Smooth muscle cell (in vitro differentiated cells): ENCODE data around the gene PCNX4. TPM values are rescaled to one million over a fixed set of nuclear protein-coding genes. Genes with fewer than 3 reads are reported as not detected.
"Not testable (repeated sequence)": the region's sequence is repeated elsewhere in the genome, so short reads cannot be mapped to it uniquely, and the experiment has no call there.

Source experiments
- DNase-seq: peaks from one replicate; lab custom pipeline; 2025; ENCODE audit not compliant: unreplicated experiment; lab: John Stamatoyannopoulos, UW
- H2AFZ ChIP-seq: fragments of 200-600 bp; sonication (generic); 2 replicates; pipeline ENCODE4 v1.6.0; 2016; ENCODE audit warnings: antibody characterized with exemption, low read depth, mild to moderate bottlenecking
- H3F3A ChIP-seq: fragments of 200-600 bp; sonication (generic); 2 replicates; pipeline ENCODE4 v1.6.0; 2017; ENCODE audit warnings: antibody characterized with exemption, low read depth
- H3K27ac ChIP-seq: fragments of 200-600 bp; sonication (generic); 2 replicates; pipeline ENCODE4 v1.5.1; 2016; ENCODE audit warnings: low read depth, mild to moderate bottlenecking
- H3K27me3 ChIP-seq: fragments of 200-600 bp; sonication (generic); 2 replicates; pipeline ENCODE4 v1.6.1; 2016; ENCODE audit warnings: low read depth, mild to moderate bottlenecking
- H3K36me3 ChIP-seq: fragments of 200-600 bp; sonication (generic); 2 replicates; pipeline ENCODE4 v1.5.1; 2016; ENCODE audit warnings: low read depth
- H3K4me1 ChIP-seq: fragments of 200-600 bp; sonication (generic); 2 replicates; pipeline ENCODE4 v1.5.1; 2016; ENCODE audit warnings: low read depth
- H3K4me2 ChIP-seq: fragments of 200-600 bp; sonication (generic); 2 replicates; pipeline ENCODE4 v1.6.0; 2016; ENCODE audit warnings: mild to moderate bottlenecking
- H3K4me3 ChIP-seq: fragments of 200-600 bp; sonication (generic); 2 replicates; pipeline ENCODE4 v1.5.1; 2016; ENCODE audit warnings: mild to moderate bottlenecking
- H3K79me2 ChIP-seq: fragments of 200-600 bp; sonication (generic); 2 replicates; pipeline ENCODE4 v1.6.0; 2016; ENCODE audit warnings: low read depth, mild to moderate bottlenecking
- H3K9ac ChIP-seq: fragments of 200-600 bp; sonication (generic); 2 replicates; pipeline ENCODE4 v1.6.0; 2016; ENCODE audit warnings: low read depth
- H3K9me3 ChIP-seq: fragments of 200-600 bp; sonication (generic); replicated peaks from 2 replicates; pipeline ENCODE4 v1.5.1; 2016; ENCODE audit warnings: low read depth
- H4K20me1 ChIP-seq: fragments of 200-600 bp; sonication (generic); 2 replicates; pipeline ENCODE4 v1.6.0; 2016; ENCODE audit warnings: low read depth
- WGBS: methylation state at CpG from one replicate; pipeline ENCODE4 v1.1.7; 2016; ENCODE audit warnings: low lambda C conversion rate; 5-methylcytosine and 5-hydroxymethylcytosine counted together
- polyA plus RNA-seq: library from polyadenylated mRNA; unstranded; fragments of >200 nt; fragmentation: Nextera tagmentation; extraction: Ambion mirVana; gene quantifications from 2 replicates; pipeline ENCODE4 v1.2.1, GENCODE V29; 2016
- total RNA-seq: library from RNA; depleted of rRNA; stranded (reverse); fragments of >200 nt; gene quantifications from 2 replicates; pipeline ENCODE4 v1.2.3, GENCODE V29; 2014
- TF ChIP-seq, protein P1 (sequence below): fragments of 200-600 bp; sonication (generic); IDR thresholded peaks from 2 replicates; pipeline ENCODE4 v1.5.1; 2017; ENCODE audit warnings: borderline replicate concordance, mild to moderate bottlenecking, antibody characterized with exemption; ENCODE audit not compliant: insufficient read depth, poor library complexity, severe bottlenecking

The PCNX4 gene
- total RNA-seq, result 67.9 and 93.9 TPM in 2 replicates
- polyA plus RNA-seq, result 24.1 and 28.2 TPM in 2 replicates

DNA sequence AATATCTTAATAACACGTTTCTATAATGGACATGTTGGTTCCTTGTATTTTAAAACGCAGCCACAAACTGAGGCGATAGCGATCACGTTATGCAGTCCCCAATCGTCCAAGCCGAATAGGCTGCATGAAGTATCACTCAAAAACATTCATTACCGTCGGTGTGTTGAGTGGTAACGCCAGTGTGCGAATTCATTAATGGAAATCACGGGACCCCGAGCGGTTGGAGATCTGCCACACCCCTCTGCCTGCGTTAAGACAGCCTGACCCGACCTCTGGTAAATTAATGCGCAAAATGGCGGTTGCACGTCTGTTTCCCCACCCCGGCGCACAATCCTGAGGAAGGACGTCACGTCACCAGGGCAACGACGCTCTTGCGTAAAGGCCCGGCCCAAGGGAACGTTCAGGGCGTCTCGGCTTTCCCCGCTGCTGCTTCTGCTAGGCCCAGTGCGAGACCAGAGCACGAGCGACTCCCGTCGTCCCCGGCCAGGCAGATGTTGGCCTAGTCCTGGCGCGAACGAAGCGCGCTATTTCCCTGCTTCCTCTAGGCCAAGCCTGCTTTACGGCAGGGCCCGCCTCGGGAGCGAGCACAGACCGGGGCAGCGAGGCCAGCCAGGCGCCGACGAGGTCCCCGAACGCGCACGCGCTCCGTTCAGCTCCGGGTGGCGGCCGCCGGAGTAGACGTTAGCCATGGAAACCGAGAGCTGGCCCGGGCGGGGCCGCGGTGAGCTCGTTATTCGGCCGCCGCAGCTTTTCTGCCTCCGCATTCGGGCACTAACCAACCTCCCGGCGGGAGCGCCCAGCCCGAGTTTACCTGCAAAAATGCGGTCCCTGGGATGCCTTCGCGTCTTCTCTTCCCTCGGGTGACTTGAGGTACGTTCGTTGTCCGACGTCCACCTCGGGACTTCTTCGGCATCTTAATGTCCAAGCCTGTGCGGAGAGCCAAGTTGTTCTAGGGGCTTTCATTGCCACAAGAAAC is at the start of gene PCNX4:
Gene PCNX4, plus strand, starts transcription at position 374 of the 976 bp plus-strand sequence. CDS start 15,716 bp downstream, outside the sequence.
- Histone ChIP-seq H3K9me3 (no peaks in the 10 kb centered on the region), H4K20me1 (peaks cover 29% of the 10 kb centered on the region), H3K4me3 (peak within 1 kb of the TSS; percentile 73), H3K36me3 (no peaks in the 10 kb centered on the region), H3K9ac (peak within 1 kb of the TSS; percentile 98), H3K27me3 (no peaks in the 10 kb centered on the region), H3K4me2 (peak within 1 kb of the TSS; percentile 92), H3K4me1 (peaks cover 22% of the 10 kb centered on the region), H3K79me2 (peaks cover 46% of the 10 kb centered on the region), H2AFZ (peak within 1 kb of the TSS; percentile 88), H3F3A (peaks cover 10% of the 10 kb centered on the region), H3K27ac (peak within 1 kb of the TSS; percentile 99)
- DNase-seq, result peak; percentile 81
- 2% methylated on average over 84 of the region's 88 CpGs for WGBS
- TF ChIP-seq, protein P1, sequence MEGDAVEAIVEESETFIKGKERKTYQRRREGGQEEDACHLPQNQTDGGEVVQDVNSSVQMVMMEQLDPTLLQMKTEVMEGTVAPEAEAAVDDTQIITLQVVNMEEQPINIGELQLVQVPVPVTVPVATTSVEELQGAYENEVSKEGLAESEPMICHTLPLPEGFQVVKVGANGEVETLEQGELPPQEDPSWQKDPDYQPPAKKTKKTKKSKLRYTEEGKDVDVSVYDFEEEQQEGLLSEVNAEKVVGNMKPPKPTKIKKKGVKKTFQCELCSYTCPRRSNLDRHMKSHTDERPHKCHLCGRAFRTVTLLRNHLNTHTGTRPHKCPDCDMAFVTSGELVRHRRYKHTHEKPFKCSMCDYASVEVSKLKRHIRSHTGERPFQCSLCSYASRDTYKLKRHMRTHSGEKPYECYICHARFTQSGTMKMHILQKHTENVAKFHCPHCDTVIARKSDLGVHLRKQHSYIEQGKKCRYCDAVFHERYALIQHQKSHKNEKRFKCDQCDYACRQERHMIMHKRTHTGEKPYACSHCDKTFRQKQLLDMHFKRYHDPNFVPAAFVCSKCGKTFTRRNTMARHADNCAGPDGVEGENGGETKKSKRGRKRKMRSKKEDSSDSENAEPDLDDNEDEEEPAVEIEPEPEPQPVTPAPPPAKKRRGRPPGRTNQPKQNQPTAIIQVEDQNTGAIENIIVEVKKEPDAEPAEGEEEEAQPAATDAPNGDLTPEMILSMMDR, result no peak

DNA sequence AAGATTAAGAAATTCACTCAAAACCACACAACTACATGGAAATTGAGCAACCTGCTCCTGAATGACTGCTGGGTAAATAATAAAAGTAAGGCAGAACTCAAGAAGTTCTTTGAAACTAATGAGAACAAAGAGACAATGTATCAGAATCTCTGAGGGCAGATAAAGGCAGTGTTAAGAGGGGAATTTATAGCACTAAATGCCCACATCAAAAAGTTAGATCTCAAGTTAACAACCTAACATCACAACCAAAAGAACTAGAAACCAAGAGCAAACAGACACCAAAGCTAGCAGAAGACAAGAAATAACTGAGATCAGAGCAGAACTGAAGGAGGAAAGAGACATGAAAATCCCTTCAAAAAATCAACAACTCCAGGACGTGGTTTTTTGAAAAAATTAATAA is 43.7 kb upstream of the PCNX4 start:
- not testable (repeated sequence) for H3K79me2 ChIP-seq, H3K9me3 ChIP-seq, H3K27me3 ChIP-seq, H3K9ac ChIP-seq, H3K4me3 ChIP-seq, H3K36me3 ChIP-seq, DNase-seq, H4K20me1 ChIP-seq, H3F3A ChIP-seq, H3K4me2 ChIP-seq, H3K4me1 ChIP-seq, H2AFZ ChIP-seq, H3K27ac ChIP-seq
- 61% methylated on average over 1 of the region's 1 CpG for WGBS

DNA sequence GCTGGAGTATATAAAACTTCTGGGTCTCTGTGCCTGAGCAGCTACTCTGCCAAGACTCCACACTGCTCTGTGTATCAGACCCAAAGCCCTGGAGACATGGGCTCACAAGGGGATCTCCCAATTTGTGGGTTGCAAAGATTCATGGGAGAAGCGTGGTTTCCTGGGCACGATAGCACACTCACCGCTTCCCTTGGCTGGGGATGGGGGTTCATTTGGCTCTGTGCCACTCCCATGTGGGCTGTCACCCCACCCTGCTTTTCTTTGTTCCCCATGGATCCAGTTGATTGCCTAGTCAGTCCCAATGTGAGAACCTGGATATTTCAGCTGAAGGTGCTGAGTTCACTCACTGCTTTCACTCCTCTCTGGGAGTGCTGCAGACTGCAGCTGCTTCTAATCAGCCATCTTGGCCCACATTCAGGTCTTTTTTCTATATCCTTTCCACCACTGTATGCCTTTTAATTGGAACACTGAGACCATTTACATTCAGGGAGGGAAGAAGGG is 40.0 kb upstream of the PCNX4 start:
- Histone ChIP-seq H3K4me2 (no peak overlapping the region), H3K9me3 (no peaks in the 10 kb centered on the region), H2AFZ (no peak overlapping the region), H4K20me1 (no peaks in the 10 kb centered on the region), H3K4me1 (peaks cover 3% of the 10 kb centered on the region), H3K36me3 (no peaks in the 10 kb centered on the region), H3F3A (no peaks in the 10 kb centered on the region), H3K79me2 (no peaks in the 10 kb centered on the region), H3K27me3 (no peaks in the 10 kb centered on the region), H3K27ac (no peak overlapping the region), H3K9ac (no peak overlapping the region), H3K4me3 (no peak overlapping the region)
- TF ChIP-seq, protein P1, result no peak
- DNase-seq, result no peak
- 98% methylated on average over 3 of the region's 3 CpGs for WGBS

DNA sequence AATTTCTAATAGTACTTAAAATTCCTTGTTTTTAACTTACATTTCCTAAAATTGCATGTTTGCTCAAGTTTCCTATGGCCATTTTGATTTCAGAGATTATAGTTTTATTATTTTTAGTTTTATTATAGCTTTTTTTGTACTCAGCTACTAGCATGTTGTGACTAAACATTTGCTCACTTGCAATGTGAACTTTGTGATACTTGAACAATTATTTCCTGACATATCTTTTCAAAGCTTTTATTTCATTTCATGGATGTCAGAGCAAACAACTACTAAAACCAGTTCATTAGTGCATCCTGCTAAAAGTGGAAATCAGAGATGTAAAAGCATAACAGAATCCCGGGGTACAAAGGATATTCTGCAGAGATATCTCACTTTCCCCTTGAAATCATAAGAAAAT is 33.6 kb upstream of the PCNX4 start:
- DNase-seq, result no peak

More for the DNA sequence above, 33.6 kb upstream of the PCNX4 start:
- H3K36me3 ChIP-seq, result no peaks in the 10 kb centered on the region
- no peaks in the 10 kb centered on the region for H3K27me3 ChIP-seq
- no peaks in the 10 kb centered on the region for H3K79me2 ChIP-seq
- H3F3A ChIP-seq, result no peaks in the 10 kb centered on the region
- TF ChIP-seq, protein P1, result no peak
- no peak overlapping the region for H3K9ac ChIP-seq
- H2AFZ ChIP-seq, result no peak overlapping the region
- no peak overlapping the region for H3K4me2 ChIP-seq
- no peaks in the 10 kb centered on the region for H4K20me1 ChIP-seq
- H3K4me3 ChIP-seq, result no peak overlapping the region
- WGBS, result 84% methylated on average over 1 of the region's 1 CpG
- peaks cover 3% of the 10 kb centered on the region for H3K4me1 ChIP-seq
- H3K9me3 ChIP-seq, result no peaks in the 10 kb centered on the region
- no peak overlapping the region for H3K27ac ChIP-seq
